Subcutaneous adipose tissue (tissue), 4 donors: ENCODE results near the gene EHBP1. TPM values are rescaled to one million over a fixed set of nuclear protein-coding genes. Genes with fewer than 3 reads are reported as not detected.

Source experiments
- CTCF ChIP-seq: fragments of 450-650 bp; IDR thresholded peaks from one replicate; pipeline ENCODE4 v1.5.1; 2016; ENCODE audit warnings: low read depth, mild to moderate bottlenecking, control low read depth, antibody characterized with exemption, moderate library complexity
- small RNA-seq: library from RNA; depleted of rRNA; stranded (forward); fragments of <200 nt; gene quantifications from one replicate; pipeline ENCODE3, GENCODE V24; 2016
- total RNA-seq, 4 donors: library from RNA; depleted of rRNA; stranded (reverse); fragments of >200 nt; gene quantifications; one replicate each; pipeline ENCODE4 v1.1.0, GENCODE V29; 2016

Gene EHBP1
- total RNA-seq, 4 donors from 2014 or later = 77.5 to 145 (median 110) TPM

DNA sequence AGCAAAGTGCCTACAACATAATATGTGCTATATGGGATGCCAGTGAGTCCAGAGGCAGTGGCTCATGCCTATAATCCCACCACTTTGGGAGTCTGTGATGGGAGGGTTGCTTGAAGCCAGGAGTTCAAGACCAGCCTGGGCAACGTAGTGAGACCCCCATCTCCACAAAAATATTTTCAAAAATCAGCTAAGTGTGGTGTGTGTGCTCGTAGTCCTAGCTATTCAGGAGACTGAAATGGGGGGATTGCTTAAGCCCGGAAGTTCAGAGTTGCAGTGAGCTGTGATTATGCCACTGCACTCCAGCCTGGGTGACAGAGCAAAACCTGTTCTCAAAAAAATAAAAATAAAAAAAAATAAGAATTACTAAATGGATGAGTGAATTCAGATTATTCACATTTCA is 368.5 kb downstream of the EHBP1 start:
- TF ChIP-seq CTCF = no peak

DNA sequence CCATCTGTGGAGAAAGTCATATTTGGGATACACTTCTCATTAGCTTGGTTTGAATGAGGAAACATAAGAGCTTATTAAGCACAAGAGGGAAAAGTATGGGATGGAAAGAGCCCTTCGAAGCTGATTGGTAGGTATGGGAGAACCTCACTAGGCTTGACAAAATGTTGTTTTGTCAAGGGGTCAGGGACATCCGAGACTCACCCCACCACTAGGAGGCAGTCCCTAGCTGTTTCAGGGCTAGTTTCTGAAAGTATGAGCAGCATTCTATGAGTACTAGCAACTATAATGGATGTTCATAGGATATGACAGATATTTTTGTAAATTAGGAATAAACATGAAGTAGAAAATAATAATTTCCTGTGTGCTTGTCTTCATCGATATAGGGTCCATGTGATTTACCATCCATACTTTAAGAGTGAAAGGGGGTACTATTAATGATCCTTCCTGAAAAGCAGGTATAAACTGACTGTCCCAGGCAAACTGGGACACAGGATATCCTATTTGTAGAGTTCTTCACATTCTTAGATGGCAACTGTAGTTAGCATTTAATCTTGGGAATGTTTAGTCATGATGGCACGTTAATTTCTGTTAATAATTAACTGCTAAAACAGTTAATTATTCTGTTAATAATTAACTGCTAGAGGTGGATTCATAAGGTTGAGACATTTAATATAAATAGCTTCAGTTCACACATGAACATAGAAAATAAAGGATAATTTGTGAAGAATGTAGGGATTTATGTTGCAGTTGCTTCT is 373.5 kb downstream of the EHBP1 start:
- no peak for TF ChIP-seq CTCF

- TF ChIP-seq CTCF = no peak
Measured at GRCh38 chr2:63081404-63081803, 375.9 kb downstream of the EHBP1 start.

GRCh38 chr2:63086687-63087086 is 381.2 kb downstream of the EHBP1 start:
- TF ChIP-seq CTCF = no peak

DNA sequence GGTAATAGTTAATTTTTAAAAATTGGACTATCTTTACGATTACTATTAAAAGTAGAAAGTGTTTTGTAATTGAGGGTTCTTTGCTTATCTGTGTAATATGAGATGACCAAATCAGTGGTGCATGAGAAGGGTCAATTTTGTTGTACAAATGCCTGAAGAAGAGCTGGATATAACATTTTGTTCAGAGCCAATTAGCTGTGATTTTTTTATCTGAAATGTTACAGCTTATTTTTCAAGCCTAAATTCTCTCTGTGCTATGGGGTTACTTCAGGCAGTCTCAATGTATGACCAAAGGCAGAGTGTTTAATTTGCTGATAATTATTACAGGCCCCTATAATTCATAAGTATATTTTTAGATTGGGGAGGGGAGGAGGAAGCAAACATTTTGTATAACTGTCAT is 386.9 kb downstream of the EHBP1 start:
- no peak for TF ChIP-seq CTCF

DNA sequence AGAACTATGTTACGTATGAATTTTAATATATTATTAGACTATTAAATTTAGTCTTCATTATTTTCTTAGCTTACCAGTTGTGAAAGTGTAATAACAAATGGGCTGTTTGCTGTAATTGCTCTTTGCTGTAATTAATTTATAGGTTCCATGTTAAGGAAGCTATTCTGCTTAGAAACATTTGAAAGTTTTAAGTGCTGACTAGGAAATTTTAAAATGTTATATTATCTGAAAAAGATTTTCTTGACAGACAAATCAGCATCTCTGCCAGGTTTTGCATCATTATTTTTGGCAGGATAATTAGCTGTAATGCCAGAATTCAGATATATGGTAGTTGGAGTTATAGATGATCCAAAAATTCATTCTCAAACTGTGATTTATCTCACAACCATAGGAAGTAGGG is 387.3 kb downstream of the EHBP1 start:
- TF ChIP-seq CTCF = no peak

DNA sequence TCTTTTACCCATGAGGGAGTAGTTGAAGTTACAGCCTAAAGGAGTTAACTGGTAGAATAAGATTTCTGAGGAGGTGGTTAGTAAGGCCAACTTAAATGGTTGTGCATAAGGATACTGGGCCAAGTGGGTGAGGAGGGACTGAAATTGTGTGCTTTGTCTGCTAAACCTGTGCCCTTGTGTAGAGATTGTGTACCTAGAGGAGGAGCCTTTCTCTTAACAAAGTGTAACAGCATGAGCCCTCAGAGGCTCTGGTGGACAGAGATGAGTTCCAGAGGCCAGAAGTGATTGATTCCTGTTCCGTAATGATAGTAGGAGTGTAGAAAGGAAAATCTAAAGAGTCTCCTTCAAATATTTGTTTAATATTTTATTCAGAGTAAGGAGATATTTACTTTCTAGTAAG is 388.0 kb downstream of the EHBP1 start:
- TF ChIP-seq CTCF = no peak

Small RNA genes lying within 50 kb of the gene (small RNA-seq; reads per million reads assigned to genes)
- 0.49 reads per million for gene RF00019

Other genes with a start within 250 kb of the EHBP1 start
- 1 to 10 TPM; 1.4 to 4.4 (median 1.6) TPM for gene TMEM17, start 199.5 kb upstream of the EHBP1 start, total RNA-seq